PC-3 (cell line): ENCODE results near the gene SERGEF. TPM values are rescaled to one million over a fixed set of nuclear protein-coding genes. Genes with fewer than 3 reads are reported as not detected.

Experiments used
- ATAC-seq: fragments of 200-7000 bp; cut with Tn5 transposase; 2 replicates; pipeline ENCODE4 v1.9.1; 2020; ENCODE audit warnings: mild to moderate bottlenecking, moderate library complexity
- Bru-seq: library from RNA; stranded (reverse); fragments of 400-500 nt; gene quantifications from one replicate; lab custom pipeline; 2021; lab: Mats Ljungman, UMichigan
- BruChase-seq, 2 experiments: library from RNA; stranded (reverse); fragments of 400-500 nt; gene quantifications; one replicate each; lab custom pipeline; 2021; lab: Mats Ljungman, UMichigan
- BruUV-seq: library from RNA; stranded (reverse); fragments of 400-500 nt; replicated peaks from 2 replicates; lab custom pipeline; 2021; lab: Mats Ljungman, UMichigan
- CTCF ChIA-PET: fragments of 300-600 bp; sonication (Branson Sonifier 250); formaldehyde crosslinking; loops from one replicate; lab custom pipeline; 2022; ENCODE audit warnings: antibody characterized with exemption; lab: Charles Lee
- POLR2A ChIA-PET: fragments of 300-600 bp; sonication (Branson Sonifier 250); formaldehyde crosslinking; loops from one replicate; lab custom pipeline; 2022; ENCODE audit warnings: antibody characterized with exemption; ENCODE audit not compliant: unreplicated experiment; lab: Charles Lee
- DNase-seq: peaks from one replicate; pipeline ENCODE4 v3.0.0-alpha.2; 2015
- H2AFZ ChIP-seq: fragments of 300-600 bp; sonication (generic); 2 replicates; pipeline ENCODE4 v1.6.0; 2016; ENCODE audit warnings: antibody characterized with exemption, low read length
- H3F3A ChIP-seq: fragments of 300-600 bp; sonication (generic); one replicate; pipeline ENCODE4 v1.6.0; 2017; ENCODE audit warnings: antibody characterized with exemption, low read length, control low read depth, mild to moderate bottlenecking; ENCODE audit not compliant: unreplicated experiment
- H3K27ac ChIP-seq: fragments of 300-600 bp; sonication (generic); 2 replicates; pipeline ENCODE4 v1.5.1; 2016; ENCODE audit warnings: mild to moderate bottlenecking, low read length
- H3K27me3 ChIP-seq: fragments of 300-600 bp; sonication (generic); 2 replicates; pipeline ENCODE4 v1.6.1; 2016; ENCODE audit warnings: low read length, mixed read lengths
- H3K36me3 ChIP-seq: fragments of 300-600 bp; sonication (generic); 2 replicates; pipeline ENCODE4 v1.6.1; 2016; ENCODE audit warnings: low read depth, mixed run types, low read length, mixed read lengths
- H3K4me1 ChIP-seq: fragments of 300-600 bp; sonication (generic); 2 replicates; pipeline ENCODE4 v1.5.1; 2016; ENCODE audit warnings: low read length; ENCODE audit not compliant: insufficient read depth
- H3K4me2 ChIP-seq: fragments of 300-600 bp; sonication (generic); 2 replicates; pipeline ENCODE4 v1.6.0; 2016; ENCODE audit warnings: low read length
- H3K4me3 ChIP-seq: fragments of 300-600 bp; sonication (generic); 2 replicates; pipeline ENCODE4 v1.5.1; 2016; ENCODE audit warnings: mild to moderate bottlenecking, low read length, mixed read lengths
- H3K79me2 ChIP-seq: fragments of 300-600 bp; sonication (generic); 2 replicates; pipeline ENCODE4 v1.6.1; 2017; ENCODE audit warnings: low read length, mixed read lengths
- H3K9ac ChIP-seq: fragments of 300-600 bp; sonication (generic); 2 replicates; pipeline ENCODE4 v1.6.0; 2016; ENCODE audit warnings: mild to moderate bottlenecking, low read length
- H3K9me2 ChIP-seq: fragments of 300-600 bp; sonication (generic); replicated peaks from 2 replicates; pipeline ENCODE4 v1.6.1; 2016; ENCODE audit warnings: mixed run types, low read length, mixed read lengths
- H3K9me3 ChIP-seq: fragments of 300-600 bp; sonication (generic); 2 replicates; pipeline ENCODE4 v1.6.1; 2016; ENCODE audit warnings: low read length, mixed read lengths
- H4K20me1 ChIP-seq: fragments of 300-600 bp; sonication (generic); 2 replicates; pipeline ENCODE4 v1.6.1; 2016; ENCODE audit warnings: low read length, mixed read lengths
- CTCF ChIP-seq: fragments of 300-600 bp; sonication (generic); conservative IDR thresholded peaks from 2 replicates; pipeline ENCODE4 v1.5.1; 2017; ENCODE audit warnings: antibody characterized with exemption, low read depth, mild to moderate bottlenecking, low read length
- EZH2 ChIP-seq: fragments of 300-600 bp; sonication (generic); IDR thresholded peaks from one replicate; pipeline ENCODE4 v1.6.1; 2017; ENCODE audit warnings: antibody characterized with exemption, mild to moderate bottlenecking, low read length; ENCODE audit not compliant: unreplicated experiment
- EZH2phosphoT487 ChIP-seq: fragments of 300-600 bp; sonication (generic); IDR thresholded peaks from 2 replicates; pipeline ENCODE4 v1.6.1; 2018; ENCODE audit warnings: mild to moderate bottlenecking, antibody characterized with exemption, low read length, borderline replicate concordance
- intact Hi-C: fragments of 100-400 bp; cut with micrococcal nuclease; formaldehyde crosslinking; loops from 2 replicates; pipeline ENCODE4 v1.9.0; 2023
- long read RNA-seq: library from polyadenylated mRNA; unstranded; transcript quantifications from one replicate; pipeline ENCODE4 v2.0.0, GENCODE V29; 2021; ENCODE audit not compliant: unreplicated experiment
- total RNA-seq: library from RNA; depleted of rRNA; stranded (reverse); fragments of >200 nt; gene quantifications from 2 replicates; pipeline ENCODE4 v1.2.3, GENCODE V29; 2014; rRNA removed

The SERGEF gene
- 13.7 and 14.0 TPM in 2 replicates for total RNA-seq
- Bru-seq, nascent RNA: percentile 58 among the genes with signal in this experiment
- BruChase-seq, experiment 1, labeled RNA remaining after a 6-hour chase: percentile 50 among the genes with signal in this experiment
- percentile 59 among the genes with signal in this experiment for BruChase-seq, experiment 2, labeled RNA remaining after a 2-hour chase
- long read RNA-seq, transcript SERGEF-201 (11 exons, 1,566 nt): major isoform, 14 of 29 reads
- long read RNA-seq, partial matches to known transcripts: 2 of 29 reads
- long read RNA-seq, other reads (novel, unspliced or antisense): 12 of 29 reads

DNA sequence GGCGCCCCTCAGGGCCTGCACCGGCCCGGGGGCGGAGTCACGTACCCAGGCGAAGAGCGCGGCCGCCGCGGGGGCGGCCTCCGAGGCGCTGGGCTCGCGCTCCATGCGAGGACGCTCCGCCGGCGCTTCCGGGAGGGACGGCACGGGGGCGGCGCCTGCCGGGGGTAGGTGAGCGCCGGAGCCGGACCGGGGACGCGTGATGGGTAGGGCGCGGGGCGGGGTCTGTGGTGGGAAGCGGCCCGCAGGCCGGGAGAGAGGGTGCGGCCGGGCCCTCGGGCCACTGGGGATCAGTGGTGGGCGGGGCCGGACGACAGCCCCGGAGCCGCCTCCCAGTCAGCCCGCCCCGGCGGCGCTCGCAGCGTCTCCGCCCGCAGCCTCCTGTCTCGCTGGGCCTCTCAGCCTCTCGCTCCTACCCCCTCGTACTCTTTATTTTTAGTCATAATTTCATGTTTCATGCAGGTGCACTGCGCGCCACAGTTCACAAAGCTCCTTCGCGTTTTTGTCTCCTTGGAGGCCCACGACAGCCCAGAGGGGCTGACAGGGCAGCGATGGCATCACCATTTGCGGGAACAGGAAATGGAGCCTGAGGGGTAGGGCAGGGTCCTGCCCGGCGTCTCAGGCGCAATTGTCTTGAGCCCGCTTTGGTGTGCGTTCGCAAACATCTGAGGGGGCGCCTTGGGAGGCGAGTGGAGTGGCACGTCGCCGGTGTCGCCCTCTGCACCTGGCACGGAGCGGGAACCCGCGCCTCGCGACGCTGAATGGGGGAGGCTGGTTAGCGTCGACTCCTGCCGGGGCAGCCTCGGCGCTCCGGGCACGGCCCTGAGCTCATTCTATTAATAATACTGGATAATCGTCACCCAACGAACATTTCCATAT lies at the start of gene SERGEF:
Gene SERGEF, minus strand, starts transcription at position 142 of the 876 bp plus-strand sequence. Its CDS starts 37 bp downstream, at position 105.
- Histone ChIP-seq H3K27me3 (no peaks in the 10 kb centered on the region), H3K4me2 (peak within 1 kb of the TSS; percentile 98), H2AFZ (peak within 1 kb of the TSS; percentile 99), H3K9ac (peak within 1 kb of the TSS; percentile 68), H3K4me1 (peaks cover 15% of the 10 kb centered on the region; the same call in 1 of the 2 replicates), H4K20me1 (no peaks in the 10 kb centered on the region), H3K4me3 (peak within 1 kb of the TSS; percentile 85), H3K36me3 (no peaks in the 10 kb centered on the region), H3F3A (no peaks in the 10 kb centered on the region), H3K27ac (no peak within 1 kb of the TSS), H3K9me3 (no peaks in the 10 kb centered on the region), H3K9me2 (no peaks in the 10 kb centered on the region), H3K79me2 (peaks cover 22% of the 10 kb centered on the region)
- TF ChIP-seq CTCF: no peak
- TF ChIP-seq EZH2phosphoT487: 0 out of 2 replicates have a peak, but pooled peaks have one; percentile 36
- no peak for TF ChIP-seq EZH2
- CTCF ChIA-PET: no interaction called here
- intact Hi-C loops: loop anchor here (1.0 to 5.0 kb wide), 2 partner anchors 21 to 94 kb away; partner anchors contain the start of gene SAAL1
- DNase-seq: peak; percentile 92
- peak; percentile 90 for ATAC-seq
- BruUV-seq: TSS peak; percentile 60
- POLR2A ChIA-PET: no interaction called here

DNA sequence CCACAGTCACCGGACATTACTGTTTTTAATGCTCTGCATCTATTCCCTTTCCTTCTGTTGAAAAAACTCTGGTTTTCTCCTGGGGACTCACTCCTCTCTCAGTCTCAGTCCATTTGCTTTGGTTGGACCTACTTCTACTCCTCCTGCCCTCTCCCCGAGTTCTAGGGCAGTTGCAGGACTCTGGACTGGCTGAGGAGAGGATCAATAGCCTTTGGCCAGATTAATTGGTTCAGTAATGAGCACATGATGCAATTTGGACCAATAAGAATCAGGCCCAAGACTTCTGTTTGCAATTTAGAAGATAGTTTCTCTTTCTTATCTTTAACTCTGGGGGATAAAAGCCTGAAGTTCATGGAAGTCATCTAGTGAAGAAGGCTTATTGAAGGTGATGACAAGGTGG lies 48.5 kb upstream of the SERGEF start:
- H4K20me1 ChIP-seq: no peaks in the 10 kb centered on the region
- no peak for TF ChIP-seq EZH2
- TF ChIP-seq CTCF: no peak
- no peak for TF ChIP-seq EZH2phosphoT487
- intact Hi-C loops: no loop called here
- no peaks in the 10 kb centered on the region for H3F3A ChIP-seq
- H3K9me2 ChIP-seq: no peaks in the 10 kb centered on the region
- H3K36me3 ChIP-seq: no peaks in the 10 kb centered on the region
- H3K4me2 ChIP-seq: no peak overlapping the region
- H3K9me3 ChIP-seq: no peaks in the 10 kb centered on the region
- no peak overlapping the region for H3K4me3 ChIP-seq
- CTCF ChIA-PET: no interaction called here
- no peak for DNase-seq
- H3K27ac ChIP-seq: no peak overlapping the region
- BruUV-seq: no TSS peak
- no peaks in the 10 kb centered on the region for H3K79me2 ChIP-seq
- ATAC-seq: no peak
- no peak overlapping the region for H3K9ac ChIP-seq
- H2AFZ ChIP-seq: no peak overlapping the region
- no peaks in the 10 kb centered on the region for H3K27me3 ChIP-seq
- H3K4me1 ChIP-seq: no peaks in the 10 kb centered on the region
- POLR2A ChIA-PET: no interaction called here
